Astrocyte (in vitro differentiated cells and primary cell): Measurements from ENCODE around the gene LRSAM1. TPM values are rescaled to one million over a fixed set of nuclear protein-coding genes. Genes with fewer than 3 reads are reported as not detected.

Source experiments
- DNase-seq: peaks from one replicate; pipeline ENCODE4 v3.0.0-alpha.2; 2010; ENCODE audit warnings: low read depth
- FAIRE-seq: peaks from 2 replicates; lab custom pipeline; 2011; peaks lifted over from hg19 to GRCh38; lab: Jason Lieb, UNC
- H2AFZ ChIP-seq: 2 replicates; pipeline ENCODE4 v1.6.0; 2012; ENCODE audit warnings: low read depth, low read length, inconsistent platforms
- H3K27ac ChIP-seq: 2 replicates; pipeline ENCODE4 v1.5.1; 2011; ENCODE audit warnings: low read depth, low read length, inconsistent platforms
- H3K27me3 ChIP-seq: 2 replicates; pipeline ENCODE4 v1.6.0; 2011; ENCODE audit warnings: low read length, inconsistent platforms; ENCODE audit not compliant: insufficient read depth
- H3K36me3 ChIP-seq: 2 replicates; pipeline ENCODE4 v1.5.1; 2011; ENCODE audit warnings: low read length, inconsistent platforms; ENCODE audit not compliant: insufficient read depth
- H3K4me1 ChIP-seq: 2 replicates; pipeline ENCODE4 v1.5.1; 2011; ENCODE audit warnings: low read length, inconsistent platforms; ENCODE audit not compliant: insufficient read depth
- H3K4me2 ChIP-seq: 2 replicates; pipeline ENCODE4 v1.6.0; 2012; ENCODE audit warnings: low read length, inconsistent platforms
- H3K4me3 ChIP-seq: 2 replicates; pipeline ENCODE4 v1.5.1; 2011; ENCODE audit warnings: low read depth, mild to moderate bottlenecking, low read length, inconsistent platforms; ENCODE audit not compliant: insufficient read depth
- H3K79me2 ChIP-seq: 2 replicates; pipeline ENCODE4 v1.6.0; 2012; ENCODE audit warnings: mild to moderate bottlenecking, low read length, inconsistent platforms; ENCODE audit not compliant: insufficient read depth
- H3K9ac ChIP-seq: 2 replicates; pipeline ENCODE4 v1.6.0; 2012; ENCODE audit warnings: mild to moderate bottlenecking, low read length, inconsistent platforms
- H3K9me3 ChIP-seq: 2 replicates; pipeline ENCODE4 v1.5.1; 2012; ENCODE audit warnings: low read depth, mild to moderate bottlenecking, low read length, inconsistent platforms; ENCODE audit not compliant: insufficient read depth
- H4K20me1 ChIP-seq: 2 replicates; pipeline ENCODE4 v1.6.0; 2012; ENCODE audit warnings: low read length, inconsistent platforms; ENCODE audit not compliant: insufficient read depth
- H3K27ac Mint-ChIP-seq: one replicate; pipeline ENCODE4 v1.8.0; 2021; ENCODE audit warnings: mild to moderate bottlenecking, mixed read lengths; ENCODE audit not compliant: unreplicated experiment
- H3K27me3 Mint-ChIP-seq: one replicate; pipeline ENCODE4 v1.8.0; 2021; ENCODE audit warnings: low read depth, mixed read lengths; ENCODE audit not compliant: unreplicated experiment
- H3K36me3 Mint-ChIP-seq: one replicate; pipeline ENCODE4 v1.8.0; 2021; ENCODE audit warnings: low read depth, mixed read lengths; ENCODE audit not compliant: unreplicated experiment
- H3K4me1 Mint-ChIP-seq: one replicate; pipeline ENCODE4 v1.8.0; 2021; ENCODE audit warnings: low read depth, mixed read lengths; ENCODE audit not compliant: unreplicated experiment
- H3K4me3 Mint-ChIP-seq: one replicate; pipeline ENCODE4 v1.8.0; 2021; ENCODE audit warnings: mild to moderate bottlenecking, moderate library complexity, mixed read lengths; ENCODE audit not compliant: unreplicated experiment
- H3K9me3 Mint-ChIP-seq: one replicate; pipeline ENCODE4 v1.8.0; 2021; ENCODE audit warnings: mild to moderate bottlenecking, mixed read lengths; ENCODE audit not compliant: unreplicated experiment
- CTCF ChIP-seq: IDR thresholded peaks from 2 replicates; pipeline ENCODE4 v1.5.1; 2011; ENCODE audit warnings: low read depth, mild to moderate bottlenecking, inconsistent platforms, low read length, moderate library complexity; ENCODE audit not compliant: insufficient read depth
- EZH2 ChIP-seq: IDR thresholded peaks from 2 replicates; pipeline ENCODE4 v1.6.1; 2012; ENCODE audit warnings: mild to moderate bottlenecking, low read length, inconsistent platforms; ENCODE audit not compliant: insufficient read depth
- total RNA-seq: library from RNA; stranded (reverse); gene quantifications from 2 replicates; pipeline ENCODE4 v1.2.1, GENCODE V29; 2021

Gene LRSAM1
- total RNA-seq, 1 donor from 2014 or later: 18.7 TPM

- FAIRE-seq: no peak
- H2AFZ ChIP-seq: no peak overlapping the region
- Mint-ChIP-seq H3K27ac (peak overlapping the region; percentile 87), H3K27me3 (no peaks in the 10 kb centered on the region), H3K4me1 (peaks cover 37% of the 10 kb centered on the region), H3K9me3 (no peaks in the 10 kb centered on the region), H3K36me3 (peaks cover 14% of the 10 kb centered on the region), H3K4me3 (peak overlapping the region; percentile 61)
- peaks cover 80% of the 10 kb centered on the region for H4K20me1 ChIP-seq
- peaks cover 47% of the 10 kb centered on the region for H3K4me1 ChIP-seq
- no peaks in the 10 kb centered on the region for H3K27me3 ChIP-seq
- no peaks in the 10 kb centered on the region for H3K9me3 ChIP-seq
- H3K4me3 ChIP-seq: no peak overlapping the region
- H3K27ac ChIP-seq: no peak overlapping the region
- peaks cover 98% of the 10 kb centered on the region for H3K79me2 ChIP-seq
- TF ChIP-seq EZH2: no peak
- no peak for TF ChIP-seq CTCF
- no peak overlapping the region for H3K4me2 ChIP-seq
- H3K9ac ChIP-seq: no peak overlapping the region
- no peak for DNase-seq
- peaks cover 4% of the 10 kb centered on the region for H3K36me3 ChIP-seq
Observed at GRCh38 chr9:127534250-127534906, 83.1 kb downstream of the LRSAM1 start.

- DNase-seq (no peak), FAIRE-seq (no peak)
- H3K27me3 Mint-ChIP-seq: no peaks in the 10 kb centered on the region
- H3K27ac Mint-ChIP-seq: peak overlapping the region; percentile 87
- H3K4me1 Mint-ChIP-seq: peaks cover 39% of the 10 kb centered on the region
- H3K36me3 Mint-ChIP-seq: peaks cover 11% of the 10 kb centered on the region
- H3K9me3 Mint-ChIP-seq: no peaks in the 10 kb centered on the region
- no peak overlapping the region for H3K4me2 ChIP-seq
- no peaks in the 10 kb centered on the region for H3K9me3 ChIP-seq
- no peak overlapping the region for H2AFZ ChIP-seq
- peaks cover 83% of the 10 kb centered on the region for H4K20me1 ChIP-seq
- H3K27ac ChIP-seq: peak overlapping the region; percentile 92
- peaks cover under 1% of the 10 kb centered on the region for H3K36me3 ChIP-seq
- no peak overlapping the region for H3K4me3 ChIP-seq
- H3K9ac ChIP-seq: peak overlapping the region; percentile 50
- H3K79me2 ChIP-seq: peaks cover 98% of the 10 kb centered on the region
- no peaks in the 10 kb centered on the region for H3K27me3 ChIP-seq
- peak overlapping the region; percentile 61 for H3K4me3 Mint-ChIP-seq
- no peak for TF ChIP-seq CTCF
- TF ChIP-seq EZH2: no peak
- H3K4me1 ChIP-seq: peaks cover 53% of the 10 kb centered on the region
Observed at GRCh38 chr9:127534931-127535330, 83.6 kb downstream of the LRSAM1 start.

- Histone ChIP-seq H3K4me1 (peaks cover 57% of the 10 kb centered on the region), H3K79me2 (peaks cover 98% of the 10 kb centered on the region), H3K4me2 (no peak overlapping the region), H3K9ac (peak overlapping the region; percentile 50), H3K27ac (peak overlapping the region; percentile 92), H3K27me3 (no peaks in the 10 kb centered on the region), H4K20me1 (peaks cover 83% of the 10 kb centered on the region), H3K36me3 (no peaks in the 10 kb centered on the region), H3K4me3 (no peak overlapping the region), H3K9me3 (no peaks in the 10 kb centered on the region), H2AFZ (no peak overlapping the region)
- Mint-ChIP-seq H3K4me1 (peaks cover 40% of the 10 kb centered on the region), H3K36me3 (peaks cover 11% of the 10 kb centered on the region), H3K9me3 (no peaks in the 10 kb centered on the region), H3K27me3 (no peaks in the 10 kb centered on the region), H3K27ac (peak overlapping the region; percentile 72), H3K4me3 (no peak overlapping the region)
- TF ChIP-seq CTCF (no peak), EZH2 (no peak)
- FAIRE-seq: no peak
- no peak for DNase-seq
Observed at GRCh38 chr9:127535396-127535795, 84.1 kb downstream of the LRSAM1 start.
